Measurements from ENCODE around the gene GNB1L. TPM values are rescaled to one million over a fixed set of nuclear protein-coding genes. Genes with fewer than 3 reads are reported as not detected.

The GNB1L gene
- total and polyA plus RNA-seq, 2 donors (not counting 1 experiment from before 2014, with no cell fraction given): 6.6 to 12.1 TPM

GRCh38 chr22:19867617-19868016 lies 12.9 kb upstream of the GNB1L start:
- no peak for TF ChIP-seq EZH2 (IDR thresholded peaks at IDR 0.05; ENCODE audit: borderline replicate concordance, insufficient read depth, low read depth, low read length, poor library complexity, severe bottlenecking)
- no peak for TF ChIP-seq CTCF (IDR thresholded peaks at IDR 0.05)
- DNase-seq (no peak), ATAC-seq (ENCODE audit: low read depth) (no peak)
- H2AFZ ChIP-seq (ENCODE audit: insufficient read depth, low read depth, low read length, poor library complexity, severe bottlenecking): no peak overlapping the region
- H3K4me1 Mint-ChIP-seq: no peaks in the 10 kb centered on the region
- H3K4me2 ChIP-seq (replicated peaks; ENCODE audit: low read depth, low read length, poor library complexity, severe bottlenecking): no peak overlapping the region
- H3K36me3 ChIP-seq (replicated peaks in 1 of 2; ENCODE audit: control extremely low read depth in 1 of 2, control insufficient read depth in 1 of 2, extremely low read depth in 1 of 2, insufficient read depth in 2 of 2, low read length in 1 of 2): no peaks in the 10 kb centered on the region
- no peak overlapping the region for H3K4me3 ChIP-seq (ENCODE audit: control extremely low read depth in 1 of 5, extremely low read depth in 1 of 5, insufficient read depth in 1 of 5, low read depth in 2 of 5, low read length in 4 of 5)
- peaks cover 3% of the 10 kb centered on the region for H3K79me2 ChIP-seq (ENCODE audit: control insufficient read depth, insufficient read depth, low read length)
- no peaks in the 10 kb centered on the region for H3K27me3 ChIP-seq (replicated peaks in 1 of 4; ENCODE audit: control extremely low read depth in 1 of 4, control insufficient read depth in 3 of 4, insufficient read depth in 4 of 4, low read length in 3 of 4)
- 100% methylated on average over 3 of the region's 7 CpGs for WGBS (ENCODE audit: insufficient coverage)
- intact Hi-C loops (cut with micrococcal nuclease): no loop called here
- H3K9ac ChIP-seq (ENCODE audit: low read length): no peak overlapping the region
- H3K27me3 Mint-ChIP-seq: no peaks in the 10 kb centered on the region
- no peaks in the 10 kb centered on the region for H3K9me3 ChIP-seq (ENCODE audit: control extremely low read depth in 1 of 3, control insufficient read depth in 2 of 3, insufficient read depth in 1 of 3, low read length in 2 of 3)
- CTCF ChIA-PET: no interaction called here
- no peak overlapping the region for H3K4me3 Mint-ChIP-seq
- no peaks in the 10 kb centered on the region for H3K4me1 ChIP-seq (ENCODE audit: control insufficient read depth in 2 of 2, insufficient read depth in 2 of 2, low read length in 2 of 2)
- no peaks in the 10 kb centered on the region for H4K20me1 ChIP-seq (ENCODE audit: control insufficient read depth, insufficient read depth, low read length, poor library complexity, severe bottlenecking)
- no peaks in the 10 kb centered on the region for H3K9me3 Mint-ChIP-seq (ENCODE audit: insufficient read depth)
- H3K27ac Mint-ChIP-seq: no peak overlapping the region
- H3K27ac ChIP-seq (ENCODE audit: low read length in 2 of 2): no peak overlapping the region
- POLR2A ChIA-PET: no interaction called here

- ATAC-seq (ENCODE audit: low read depth): no peak
- H3K79me2 ChIP-seq (ENCODE audit: control insufficient read depth, insufficient read depth, low read length): peaks cover 2% of the 10 kb centered on the region
- no peak overlapping the region for H3K27ac ChIP-seq (ENCODE audit: low read length in 2 of 2)
- H3K9me3 Mint-ChIP-seq (ENCODE audit: insufficient read depth): no peaks in the 10 kb centered on the region
- no peaks in the 10 kb centered on the region for H3K4me1 ChIP-seq (ENCODE audit: control insufficient read depth in 2 of 2, insufficient read depth in 2 of 2, low read length in 2 of 2)
- H3K27me3 ChIP-seq (replicated peaks in 1 of 4; ENCODE audit: control extremely low read depth in 1 of 4, control insufficient read depth in 3 of 4, insufficient read depth in 4 of 4, low read length in 3 of 4): no peaks in the 10 kb centered on the region
- H3K9me3 ChIP-seq (ENCODE audit: control extremely low read depth in 1 of 3, control insufficient read depth in 2 of 3, insufficient read depth in 1 of 3, low read length in 2 of 3): no peaks in the 10 kb centered on the region
- H3K27me3 Mint-ChIP-seq: no peaks in the 10 kb centered on the region
- no peak for TF ChIP-seq CTCF (IDR thresholded peaks at IDR 0.05)
- TF ChIP-seq EZH2 (IDR thresholded peaks at IDR 0.05; ENCODE audit: borderline replicate concordance, insufficient read depth, low read depth, low read length, poor library complexity, severe bottlenecking): no peak
- no peak overlapping the region for H2AFZ ChIP-seq (ENCODE audit: insufficient read depth, low read depth, low read length, poor library complexity, severe bottlenecking)
- POLR2A ChIA-PET: no interaction called here
- no peak overlapping the region for H3K4me3 Mint-ChIP-seq
- no peak overlapping the region for H3K4me3 ChIP-seq (ENCODE audit: control extremely low read depth in 1 of 5, extremely low read depth in 1 of 5, insufficient read depth in 1 of 5, low read depth in 2 of 5, low read length in 4 of 5)
- CTCF ChIA-PET: interaction anchor here (0.6 to 0.8 kb wide), 2 partner anchors 11 to 134 kb away, joined by 3 read pairs; no protein-coding TSS in a partner anchor
- intact Hi-C loops (cut with micrococcal nuclease): no loop called here
- no peak for DNase-seq
- no peaks in the 10 kb centered on the region for H3K36me3 ChIP-seq (replicated peaks in 1 of 2; ENCODE audit: control extremely low read depth in 1 of 2, control insufficient read depth in 1 of 2, extremely low read depth in 1 of 2, insufficient read depth in 2 of 2, low read length in 1 of 2)
- H3K27ac Mint-ChIP-seq: no peak overlapping the region
- H4K20me1 ChIP-seq (ENCODE audit: control insufficient read depth, insufficient read depth, low read length, poor library complexity, severe bottlenecking): no peaks in the 10 kb centered on the region
- H3K9ac ChIP-seq (ENCODE audit: low read length): no peak overlapping the region
- no peaks in the 10 kb centered on the region for H3K4me1 Mint-ChIP-seq
- H3K4me2 ChIP-seq (replicated peaks; ENCODE audit: low read depth, low read length, poor library complexity, severe bottlenecking): no peak overlapping the region
- WGBS (ENCODE audit: insufficient coverage): no CpG with 5 or more reads among the region's 3 CpGs
Measured at GRCh38 chr22:19866665-19867009, 12.0 kb upstream of the GNB1L start.

Data from B cell (primary cell).